Measurements from ENCODE around the gene RARRES2.

- TF ChIP-seq, protein P1, sequence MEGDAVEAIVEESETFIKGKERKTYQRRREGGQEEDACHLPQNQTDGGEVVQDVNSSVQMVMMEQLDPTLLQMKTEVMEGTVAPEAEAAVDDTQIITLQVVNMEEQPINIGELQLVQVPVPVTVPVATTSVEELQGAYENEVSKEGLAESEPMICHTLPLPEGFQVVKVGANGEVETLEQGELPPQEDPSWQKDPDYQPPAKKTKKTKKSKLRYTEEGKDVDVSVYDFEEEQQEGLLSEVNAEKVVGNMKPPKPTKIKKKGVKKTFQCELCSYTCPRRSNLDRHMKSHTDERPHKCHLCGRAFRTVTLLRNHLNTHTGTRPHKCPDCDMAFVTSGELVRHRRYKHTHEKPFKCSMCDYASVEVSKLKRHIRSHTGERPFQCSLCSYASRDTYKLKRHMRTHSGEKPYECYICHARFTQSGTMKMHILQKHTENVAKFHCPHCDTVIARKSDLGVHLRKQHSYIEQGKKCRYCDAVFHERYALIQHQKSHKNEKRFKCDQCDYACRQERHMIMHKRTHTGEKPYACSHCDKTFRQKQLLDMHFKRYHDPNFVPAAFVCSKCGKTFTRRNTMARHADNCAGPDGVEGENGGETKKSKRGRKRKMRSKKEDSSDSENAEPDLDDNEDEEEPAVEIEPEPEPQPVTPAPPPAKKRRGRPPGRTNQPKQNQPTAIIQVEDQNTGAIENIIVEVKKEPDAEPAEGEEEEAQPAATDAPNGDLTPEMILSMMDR (IDR thresholded peaks at IDR 0.05; ENCODE audit: low read depth, low read length, poor library complexity, severe bottlenecking), result no peak
- no peak for TF ChIP-seq EZH2phosphoT487 (IDR thresholded peaks at IDR 0.05; ENCODE audit: borderline replicate concordance, low read length)
Observed at GRCh38 chr7:150373049-150373801, 31.8 kb upstream of the RARRES2 start.

All from DOHH2 (cell line).